GM10248 (cell line): Measurements from ENCODE around the gene ZNF554.

Experiments
- CTCF ChIA-PET: fragments of 300-600 bp; sonication (Branson Sonifier 250); formaldehyde crosslinking; extraction: SDS; loops from one replicate; lab custom pipeline; 2021; ENCODE audit warnings: antibody characterized with exemption; lab: Yijun Ruan, JAX
- POLR2A ChIA-PET: fragments of 350-650 bp; sonication (Branson Sonifier 250); formaldehyde crosslinking; extraction: SDS; loops from one replicate; lab custom pipeline; 2020; ENCODE audit warnings: antibody characterized with exemption; lab: Yijun Ruan, JAX
- DNase-seq: peaks from one replicate; pipeline ENCODE4 v3.0.0; 2012; ENCODE audit errors: extremely low spot score
- TF ChIP-seq, protein P1 (sequence below): IDR thresholded peaks from 2 replicates; pipeline ENCODE4 v1.5.1; 2012; ENCODE audit warnings: mild to moderate bottlenecking, low read depth; ENCODE audit errors: extremely low read depth, missing control alignments, control extremely low read depth

Gene ZNF554

GRCh38 chr19:2840794-2841791, 21.4 kb downstream of the ZNF554 start, which contains the start of gene ZNF555:
Gene ZNF555 (plus strand): TSS chr19:2841475. CDS start chr19:2841573, 98 bp downstream.
- ChIA-PET CTCF (interaction anchor here (0.9 to 2.3 kb wide), 8 partner anchors 10 to 181 kb away, joined by 3 to 11 read pairs (median 4); no protein-coding TSS in a partner anchor), POLR2A (interaction anchor here (0.5 to 1.1 kb wide), 3 partner anchors 365 to 1146 kb away, joined by 3 to 5 read pairs (median 3); no protein-coding TSS in a partner anchor)
- peak; percentile 99 for DNase-seq
- TF ChIP-seq, protein P1, sequence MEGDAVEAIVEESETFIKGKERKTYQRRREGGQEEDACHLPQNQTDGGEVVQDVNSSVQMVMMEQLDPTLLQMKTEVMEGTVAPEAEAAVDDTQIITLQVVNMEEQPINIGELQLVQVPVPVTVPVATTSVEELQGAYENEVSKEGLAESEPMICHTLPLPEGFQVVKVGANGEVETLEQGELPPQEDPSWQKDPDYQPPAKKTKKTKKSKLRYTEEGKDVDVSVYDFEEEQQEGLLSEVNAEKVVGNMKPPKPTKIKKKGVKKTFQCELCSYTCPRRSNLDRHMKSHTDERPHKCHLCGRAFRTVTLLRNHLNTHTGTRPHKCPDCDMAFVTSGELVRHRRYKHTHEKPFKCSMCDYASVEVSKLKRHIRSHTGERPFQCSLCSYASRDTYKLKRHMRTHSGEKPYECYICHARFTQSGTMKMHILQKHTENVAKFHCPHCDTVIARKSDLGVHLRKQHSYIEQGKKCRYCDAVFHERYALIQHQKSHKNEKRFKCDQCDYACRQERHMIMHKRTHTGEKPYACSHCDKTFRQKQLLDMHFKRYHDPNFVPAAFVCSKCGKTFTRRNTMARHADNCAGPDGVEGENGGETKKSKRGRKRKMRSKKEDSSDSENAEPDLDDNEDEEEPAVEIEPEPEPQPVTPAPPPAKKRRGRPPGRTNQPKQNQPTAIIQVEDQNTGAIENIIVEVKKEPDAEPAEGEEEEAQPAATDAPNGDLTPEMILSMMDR, result peak; percentile 52

DNA sequence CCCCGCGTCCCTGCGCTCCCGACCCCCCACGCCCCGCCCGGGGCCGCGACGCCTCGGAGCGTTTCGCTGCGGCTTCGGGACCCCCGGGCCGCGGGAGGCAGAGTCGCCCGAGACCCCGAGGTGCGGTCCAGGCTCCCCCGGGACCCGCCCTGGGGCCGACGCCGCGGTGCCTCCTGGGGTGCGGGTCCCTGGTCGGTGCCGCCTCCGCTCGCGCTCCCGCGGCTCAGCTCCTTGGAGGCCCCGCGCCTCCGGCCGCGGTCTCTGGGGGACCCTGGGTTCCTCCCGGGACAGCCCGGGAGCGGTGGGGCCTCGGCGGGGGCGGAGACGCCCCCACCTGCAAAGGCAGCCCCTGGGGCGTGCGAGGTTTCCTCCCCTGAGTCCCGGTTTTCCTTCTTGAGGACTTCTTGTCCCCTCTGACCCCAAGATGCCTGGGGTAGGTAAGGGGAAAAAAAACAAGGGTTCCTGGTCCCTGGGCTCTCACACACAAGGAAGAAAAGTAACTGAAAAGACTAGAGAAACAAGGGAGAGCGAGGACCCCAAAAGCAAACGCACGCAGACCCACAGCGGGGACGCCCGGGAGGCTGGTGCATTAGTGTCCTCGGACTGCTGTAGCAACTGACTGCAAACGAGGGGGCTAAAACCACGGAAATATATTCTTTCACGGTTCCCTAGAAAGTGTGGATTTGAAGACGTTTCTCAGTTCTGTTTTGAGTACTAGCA, 22.3 kb downstream of the ZNF554 start:
- peak; percentile 28 for DNase-seq
- TF ChIP-seq, protein P1, result no peak
- CTCF ChIA-PET, result interaction anchor here (1.0 to 2.3 kb wide), 7 partner anchors 9 to 182 kb away, joined by 3 to 11 read pairs (median 4); no protein-coding TSS in a partner anchor
- POLR2A ChIA-PET, result interaction anchor here (1.1 kb wide), 1 partner anchor 365 kb away, joined by 3 read pairs; no protein-coding TSS in a partner anchor

- CTCF ChIA-PET, result interaction anchor here (2.7 kb wide), 1 partner anchor 27 kb away, joined by 6 read pairs; no protein-coding TSS in a partner anchor
- DNase-seq, result no peak
- POLR2A ChIA-PET, result no interaction called here
- TF ChIP-seq, protein P1, result no peak
Observed at GRCh38 chr19:2845107-2845506, 25.4 kb downstream of the ZNF554 start.

- CTCF ChIA-PET, result interaction anchor here (1.3 to 2.7 kb wide), 2 partner anchors 8 to 26 kb away, joined by 3 to 6 read pairs; no protein-coding TSS in a partner anchor
- POLR2A ChIA-PET, result no interaction called here
- no peak for DNase-seq
- TF ChIP-seq, protein P1, result no peak
Observed at GRCh38 chr19:2846180-2846894, 26.7 kb downstream of the ZNF554 start.

- ChIA-PET POLR2A (no interaction called here), CTCF (interaction anchor here (1.1 kb wide), 1 partner anchor 20 kb away, joined by 3 read pairs; the partner anchor contains the start of gene ZNF556)
- no peak for DNase-seq
- TF ChIP-seq, protein P1, result no peak
Observed at GRCh38 chr19:2847507-2847906, 27.8 kb downstream of the ZNF554 start.
